NCI-H82 treated with DMSO at 0.1 percent for 48 hours (cell line): ENCODE measurements around the gene LHX3.
A peak's percentile ranks its signal among the peaks of the same experiment; 100 is the strongest.

Experiments used
- DNase-seq: peaks from one replicate; lab custom pipeline; 2025; ENCODE audit not compliant: unreplicated experiment; lab: John Stamatoyannopoulos, UW

LHX3 gene

GRCh38 chr9:136193891-136194279, 11.0 kb downstream of the LHX3 start:
- no peak for DNase-seq

GRCh38 chr9:136193127-136193890, 11.6 kb downstream of the LHX3 start:
- peak; percentile 21 for DNase-seq

GRCh38 chr9:136192289-136193126, 12.4 kb downstream of the LHX3 start:
- peak; percentile 65 for DNase-seq

GRCh38 chr9:136191960-136192286, 13.0 kb downstream of the LHX3 start:
- no peak for DNase-seq

- no peak for DNase-seq
These were observed 13.6 kb downstream of the LHX3 start for GRCh38 chr9:136191099-136191959.

GRCh38 chr9:136190656-136191055, 14.3 kb downstream of the LHX3 start:
- DNase-seq, result no peak

- DNase-seq, result no peak
These were observed 14.7 kb downstream of the LHX3 start for GRCh38 chr9:136190237-136190601.

- DNase-seq, result peak; percentile 85
These were observed 15.3 kb downstream of the LHX3 start for GRCh38 chr9:136189394-136190236.

GRCh38 chr9:136187683-136188586, 17.0 kb downstream of the LHX3 start:
- no peak for DNase-seq

GRCh38 chr9:136187197-136187596, 17.7 kb downstream of the LHX3 start:
- DNase-seq, result no peak

GRCh38 chr9:136186386-136186785, 18.5 kb downstream of the LHX3 start:
- DNase-seq, result no peak

- DNase-seq, result no peak
These were observed 19.1 kb downstream of the LHX3 start for GRCh38 chr9:136185596-136186366.

GRCh38 chr9:136185066-136185465, 19.9 kb downstream of the LHX3 start:
- DNase-seq, result no peak

GRCh38 chr9:136182850-136183422, 22.0 kb downstream of the LHX3 start:
- DNase-seq, result no peak

GRCh38 chr9:136182420-136182787, 22.5 kb downstream of the LHX3 start:
- DNase-seq, result no peak

- no peak for DNase-seq
These were observed 23.0 kb downstream of the LHX3 start for GRCh38 chr9:136181784-136182419.

- DNase-seq, result no peak
These were observed 24.3 kb downstream of the LHX3 start for GRCh38 chr9:136180586-136180985.

- DNase-seq, result no peak
These were observed 25.2 kb downstream of the LHX3 start for GRCh38 chr9:136179761-136180160.
